SHP77 treated with DMSO at 0.1 percent for 48 hours (cell line): ENCODE results near the gene TP53RK.
"Not testable (repeated sequence)": the region's sequence is repeated elsewhere in the genome, so short reads cannot be mapped to it uniquely, and the experiment has no call there.

ENCODE experiments used
- DNase-seq: peaks from one replicate; lab custom pipeline; 2025; lab: John Stamatoyannopoulos, UW

The TP53RK gene

DNA sequence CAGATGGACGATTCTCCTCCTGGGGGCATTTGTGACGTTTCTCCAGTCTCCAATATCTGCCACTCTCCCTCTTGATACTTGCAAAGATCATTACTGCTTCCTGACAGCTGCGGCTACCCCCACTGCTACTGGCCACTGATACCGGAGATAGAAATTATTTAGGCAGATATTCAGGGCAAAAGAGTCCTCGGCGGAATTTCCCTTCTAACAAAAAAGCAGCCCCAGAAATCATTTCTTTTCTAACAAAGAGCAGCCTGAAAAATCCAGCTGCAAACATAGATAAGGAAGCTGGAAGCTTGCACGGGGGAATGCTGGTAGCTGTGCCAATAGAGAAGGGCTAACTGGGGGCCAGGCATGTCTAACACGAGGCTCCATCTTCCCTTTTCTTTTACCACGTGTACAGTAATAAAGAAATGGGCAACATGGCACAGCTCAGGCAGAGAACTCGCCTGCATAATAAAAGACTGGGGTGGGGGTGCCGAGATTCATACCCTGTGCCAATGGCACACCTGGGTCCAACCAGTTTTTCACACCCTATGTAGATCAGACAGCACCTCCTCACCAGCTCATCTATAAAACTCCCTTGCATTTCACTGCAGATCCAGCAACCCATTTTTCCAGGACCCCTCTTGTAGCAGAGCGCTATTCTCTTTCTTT is 6.1 kb downstream of the TP53RK start:
- no peak for DNase-seq

DNA sequence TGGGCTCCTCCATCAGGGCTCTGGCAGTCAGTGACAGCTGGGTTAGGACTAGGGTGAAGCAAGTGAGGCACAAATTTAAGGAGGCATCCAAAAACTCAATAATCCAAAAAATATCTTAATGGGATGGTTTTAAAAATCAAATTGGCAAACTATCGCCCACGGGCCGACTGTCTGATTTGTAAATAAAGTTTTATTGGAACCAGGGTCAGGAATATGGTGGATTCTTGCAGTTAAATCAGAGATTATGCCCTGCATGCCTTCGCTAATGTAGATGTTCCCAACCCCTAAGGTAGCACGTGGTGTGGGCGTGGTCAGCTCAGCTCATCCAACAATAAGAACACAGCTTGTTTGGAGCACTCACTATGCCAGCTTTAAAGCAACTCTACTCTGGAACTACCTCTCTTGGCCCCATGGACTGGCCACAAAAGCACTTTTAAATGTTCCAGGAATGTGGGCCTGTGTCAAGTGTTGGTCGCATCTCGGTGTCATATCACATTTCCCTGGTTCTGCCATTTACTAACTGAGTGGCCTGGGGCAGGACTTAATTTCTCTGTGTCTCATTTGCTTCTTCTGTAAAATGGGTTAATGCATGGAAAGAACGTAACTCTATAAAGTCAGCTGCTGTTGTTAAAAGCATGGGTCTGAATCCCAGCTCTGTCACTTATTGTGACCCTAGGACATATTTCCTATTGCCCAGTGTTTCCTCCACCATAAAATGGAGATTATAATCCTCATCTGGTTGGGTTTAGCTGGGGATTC is 7.0 kb downstream of the TP53RK start:
- DNase-seq: no peak

DNA sequence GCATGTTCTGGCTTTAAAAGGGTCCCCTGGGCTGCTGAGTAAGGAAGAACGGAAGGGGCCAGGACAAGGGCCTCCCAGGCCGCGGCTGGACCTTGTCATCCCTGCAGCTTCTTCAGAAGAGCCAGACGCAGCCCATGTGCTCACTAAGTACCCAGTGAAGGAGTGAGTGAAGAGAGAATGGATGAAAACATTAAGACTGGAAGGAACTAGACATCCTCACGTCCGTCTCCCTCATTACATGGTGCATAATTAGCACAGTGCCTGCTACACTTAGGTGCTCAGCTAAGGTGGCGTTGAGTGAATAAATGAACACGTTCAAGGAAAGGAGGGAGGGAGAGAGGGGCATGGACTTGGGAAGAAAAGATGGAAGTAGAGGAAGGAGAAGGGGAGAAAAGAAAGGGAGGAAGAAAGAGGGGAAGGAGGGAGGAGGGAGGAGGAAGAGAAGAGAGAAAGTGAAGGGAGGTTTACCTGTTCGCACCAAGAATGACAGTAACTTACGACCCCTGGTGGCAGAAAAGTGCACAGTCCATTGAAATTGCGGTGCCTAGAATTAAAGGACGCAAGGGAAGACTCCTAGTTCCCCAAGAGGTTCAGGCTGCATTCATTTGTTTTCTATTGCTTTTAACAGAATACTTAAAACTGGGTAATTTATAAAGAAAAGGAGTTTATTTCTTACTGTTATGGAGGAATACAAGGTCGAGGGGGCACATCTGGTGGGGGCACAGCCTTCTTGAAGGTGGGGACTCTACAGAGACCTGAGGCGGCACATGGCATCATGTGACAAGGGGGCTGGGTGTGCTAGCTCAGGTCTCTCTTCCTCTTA is 8.0 kb downstream of the TP53RK start:
- peak; percentile 34 for DNase-seq

DNA sequence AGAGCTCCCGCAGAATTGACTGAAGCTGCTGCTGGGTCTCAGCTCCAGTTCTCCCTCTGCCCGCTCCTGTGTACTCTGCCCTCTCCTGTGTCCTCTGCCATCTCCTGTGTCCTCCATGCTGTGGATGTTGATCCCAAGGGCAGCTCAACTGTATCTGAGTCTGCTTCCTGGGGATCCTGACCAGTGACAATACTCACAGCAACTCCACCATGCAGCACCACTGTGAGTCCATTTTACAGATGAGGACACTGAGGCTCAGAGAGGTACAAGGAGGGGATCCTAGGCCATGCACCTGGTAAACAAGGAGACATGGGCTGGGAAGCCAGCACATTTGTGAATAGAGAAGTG is 8.6 kb downstream of the TP53RK start:
- DNase-seq: no peak

DNA sequence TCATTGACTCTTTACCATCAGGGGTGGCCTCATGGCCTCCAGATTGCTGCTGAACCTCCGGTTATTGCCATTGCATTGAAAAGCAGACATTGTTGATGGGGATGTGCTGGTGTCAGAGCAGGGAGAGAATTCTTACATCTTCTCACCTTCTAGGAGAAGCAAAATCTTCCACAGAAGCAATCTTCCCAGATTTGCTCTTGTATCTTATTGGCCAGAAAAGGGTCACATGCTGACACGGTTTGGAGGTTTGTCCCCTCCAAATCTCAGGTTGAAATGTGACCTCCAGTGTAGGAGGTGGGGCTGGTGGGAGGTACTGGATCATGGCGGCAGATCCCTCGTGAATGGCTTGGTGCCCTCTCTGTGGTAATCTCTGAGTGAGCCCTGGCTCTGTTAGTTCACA is 10.7 kb downstream of the TP53RK start:
- no peak for DNase-seq

DNA sequence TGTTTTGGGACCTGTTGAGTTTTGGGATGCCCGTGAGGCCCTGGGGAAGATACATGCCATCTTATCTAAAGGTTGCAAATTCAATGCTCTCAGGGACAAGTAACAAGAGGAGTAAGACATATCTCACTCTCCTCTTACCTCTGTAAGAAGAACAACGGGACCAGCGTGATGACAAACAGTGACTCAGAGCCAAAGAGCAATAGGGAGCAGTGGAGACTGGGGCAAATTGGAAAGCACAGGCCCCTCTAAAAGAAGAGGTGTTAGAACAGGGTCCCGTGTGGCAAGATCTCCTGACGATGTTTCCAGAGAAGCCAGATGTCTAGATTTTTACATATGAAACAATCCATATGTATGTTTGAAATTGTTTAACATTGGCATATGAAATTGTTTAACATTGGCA is 11.6 kb downstream of the TP53RK start:
- no peak for DNase-seq

DNA sequence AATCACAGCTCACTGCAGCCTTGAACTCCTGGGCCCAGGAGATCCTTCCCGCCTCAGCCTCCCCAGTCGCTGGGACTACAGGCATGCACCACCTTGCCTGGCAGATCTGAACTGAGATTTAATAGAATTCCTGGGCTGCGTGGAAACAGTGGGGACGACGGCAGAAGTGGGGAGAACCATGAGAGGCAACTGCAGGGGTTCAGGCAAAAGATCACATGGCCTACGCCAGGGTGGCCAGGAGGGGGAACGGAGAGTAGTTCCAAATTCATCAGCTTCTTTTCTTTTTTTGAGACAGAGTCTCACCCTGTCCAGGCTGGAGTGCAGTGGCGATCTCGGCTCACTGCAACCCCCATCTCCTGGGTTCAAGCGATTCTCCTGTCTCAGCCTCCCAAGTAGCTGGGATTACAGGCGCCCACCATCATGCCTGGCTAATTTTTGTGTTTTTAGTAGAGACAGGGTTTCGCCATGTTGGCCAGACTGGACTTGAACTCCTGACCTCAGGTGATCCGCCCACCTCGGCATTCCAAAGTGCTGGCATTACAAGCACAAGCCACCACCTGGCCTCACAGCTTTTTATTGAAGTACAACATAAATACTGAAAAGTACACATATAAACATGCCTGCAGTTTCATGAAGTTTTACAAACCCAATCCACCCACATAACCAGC is 12.5 kb downstream of the TP53RK start:
- not testable (repeated sequence) for DNase-seq

DNA sequence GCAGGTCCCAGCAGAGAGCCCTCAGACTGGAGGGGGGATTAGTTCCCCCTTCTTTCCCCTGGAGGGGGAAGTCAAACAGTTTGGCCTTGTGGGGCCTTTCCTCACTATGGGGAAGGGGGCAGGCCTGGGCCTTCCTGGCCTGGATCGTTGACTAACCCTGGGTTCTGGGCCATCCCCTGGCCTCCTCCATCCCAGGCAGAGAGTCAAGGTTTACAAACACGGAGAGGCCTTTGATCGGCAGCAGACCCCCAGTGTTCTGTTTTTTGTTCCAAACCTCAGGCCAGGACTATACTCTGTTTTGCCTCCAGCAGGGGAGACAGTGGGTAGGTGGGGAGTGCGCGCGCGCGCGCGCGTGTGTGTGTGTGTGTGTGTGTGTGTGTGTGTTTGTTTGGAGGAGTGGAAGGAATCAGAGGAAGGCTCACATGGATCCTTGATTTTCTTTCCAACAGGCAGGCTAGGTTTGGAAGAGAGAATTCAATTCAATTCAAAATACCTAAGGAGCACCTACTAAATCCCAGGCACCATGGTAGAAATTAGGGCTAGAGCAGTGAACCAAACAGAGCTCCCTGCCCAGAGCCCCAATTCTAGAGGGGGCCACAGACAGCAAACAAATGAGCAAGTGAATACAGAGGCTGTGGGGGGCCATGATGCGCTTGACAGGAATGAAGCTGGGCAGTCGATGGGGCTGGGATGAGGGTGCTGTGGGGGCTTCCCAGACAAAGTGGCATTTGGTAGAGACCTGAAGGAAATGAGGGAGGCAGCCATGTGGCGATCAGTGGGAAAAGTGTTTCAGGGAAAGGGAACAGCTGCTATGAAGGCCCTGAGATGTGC is 14.8 kb downstream of the TP53RK start:
- no peak for DNase-seq

DNA sequence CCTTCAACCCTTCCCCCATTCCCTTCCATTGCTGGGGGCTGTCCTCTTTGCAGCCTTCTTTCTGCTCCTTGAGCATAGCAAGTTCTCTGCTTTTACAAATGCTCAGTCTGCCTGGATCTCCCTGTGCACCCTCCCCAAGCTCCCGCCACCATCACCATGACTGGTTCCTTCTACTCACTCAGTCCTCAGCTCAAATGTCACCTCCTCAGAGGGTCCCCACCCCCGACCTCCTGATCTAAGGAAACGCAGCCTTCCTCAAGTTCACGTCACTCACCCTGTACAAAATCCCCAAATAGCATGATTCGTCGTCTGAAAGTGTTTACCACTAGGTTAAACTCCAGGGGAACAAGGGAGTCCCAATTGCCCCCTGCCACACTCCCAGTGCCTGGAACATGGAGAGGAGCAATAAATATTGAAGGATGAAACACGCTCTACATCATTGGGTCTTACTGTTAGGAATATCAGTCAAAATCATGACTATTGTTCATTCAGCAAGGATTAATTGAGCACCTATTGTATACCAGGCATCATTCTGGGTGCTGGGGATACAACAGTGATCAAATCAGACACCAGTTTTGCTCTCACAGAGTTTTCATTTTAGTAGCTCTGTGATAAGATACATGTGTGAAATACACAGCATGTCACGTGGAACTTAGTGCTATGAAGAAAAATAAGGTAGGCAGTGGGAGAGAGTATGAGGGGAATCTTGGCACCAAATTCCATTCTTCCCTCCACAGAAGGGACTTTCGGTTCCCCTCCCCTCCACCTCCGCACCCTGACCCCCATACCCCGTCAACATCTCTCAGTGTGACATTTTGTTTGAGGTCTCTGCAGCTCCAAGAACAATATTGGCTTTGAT is 15.6 kb downstream of the TP53RK start:
- no peak for DNase-seq

DNA sequence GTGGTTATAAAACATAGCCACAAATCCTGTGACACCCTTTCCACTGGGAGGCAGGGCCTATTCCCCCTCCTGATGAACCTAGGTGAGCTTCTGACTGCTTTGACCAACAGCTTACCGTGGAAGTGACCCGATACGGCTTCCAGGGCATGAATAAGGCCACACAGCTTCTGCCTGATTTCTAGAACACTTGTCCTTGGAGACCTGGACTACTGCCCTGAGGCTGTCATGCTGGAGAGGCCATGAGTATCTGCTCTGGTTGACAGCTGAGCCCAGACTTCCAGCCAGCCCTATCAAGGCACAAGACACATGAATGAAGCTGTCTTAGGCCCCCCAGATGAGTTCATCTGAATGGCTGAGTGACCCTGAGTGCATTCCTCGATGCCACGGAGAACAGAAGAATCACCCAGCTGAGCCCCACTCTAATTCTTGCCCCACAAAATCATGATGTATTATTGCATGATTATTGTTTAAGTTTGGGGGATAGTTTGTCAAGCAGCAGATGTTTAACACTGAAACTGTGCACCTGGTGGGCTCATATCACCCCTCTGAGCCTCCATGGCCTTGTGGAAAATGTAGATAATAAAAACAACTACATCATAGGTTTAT is 16.6 kb downstream of the TP53RK start:
- no peak for DNase-seq

DNA sequence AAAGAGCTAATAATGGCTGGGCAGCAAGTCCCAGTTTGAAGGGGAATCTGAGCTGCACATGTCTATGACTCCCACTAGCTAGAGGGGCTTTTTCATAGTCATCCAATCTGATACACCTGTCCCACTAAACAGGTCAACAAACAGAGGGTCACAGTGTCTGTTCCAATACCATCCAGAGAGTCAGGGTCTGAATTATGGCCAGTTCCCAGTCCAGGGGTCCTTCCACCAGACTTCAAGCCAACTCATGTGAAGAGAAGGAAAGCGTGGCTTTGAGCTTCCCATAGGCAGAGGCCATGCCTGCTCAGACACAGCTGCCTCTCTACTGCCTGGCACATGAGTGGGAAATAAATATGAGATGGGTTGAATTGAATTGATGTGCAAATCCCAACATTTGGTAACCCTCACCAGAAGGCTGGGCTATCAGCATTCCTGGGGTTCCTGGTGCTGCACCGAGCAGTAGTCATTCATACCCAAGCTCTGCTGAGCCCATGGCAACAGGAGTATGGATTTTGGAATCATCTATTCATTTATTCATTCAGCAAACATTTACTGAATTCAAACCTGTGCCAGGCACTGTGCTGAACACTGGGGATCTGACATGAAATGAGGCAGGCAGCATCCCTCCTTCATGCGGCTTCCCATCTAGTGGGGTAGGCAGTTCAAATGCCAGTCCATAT is 17.2 kb downstream of the TP53RK start:
- no peak for DNase-seq

DNA sequence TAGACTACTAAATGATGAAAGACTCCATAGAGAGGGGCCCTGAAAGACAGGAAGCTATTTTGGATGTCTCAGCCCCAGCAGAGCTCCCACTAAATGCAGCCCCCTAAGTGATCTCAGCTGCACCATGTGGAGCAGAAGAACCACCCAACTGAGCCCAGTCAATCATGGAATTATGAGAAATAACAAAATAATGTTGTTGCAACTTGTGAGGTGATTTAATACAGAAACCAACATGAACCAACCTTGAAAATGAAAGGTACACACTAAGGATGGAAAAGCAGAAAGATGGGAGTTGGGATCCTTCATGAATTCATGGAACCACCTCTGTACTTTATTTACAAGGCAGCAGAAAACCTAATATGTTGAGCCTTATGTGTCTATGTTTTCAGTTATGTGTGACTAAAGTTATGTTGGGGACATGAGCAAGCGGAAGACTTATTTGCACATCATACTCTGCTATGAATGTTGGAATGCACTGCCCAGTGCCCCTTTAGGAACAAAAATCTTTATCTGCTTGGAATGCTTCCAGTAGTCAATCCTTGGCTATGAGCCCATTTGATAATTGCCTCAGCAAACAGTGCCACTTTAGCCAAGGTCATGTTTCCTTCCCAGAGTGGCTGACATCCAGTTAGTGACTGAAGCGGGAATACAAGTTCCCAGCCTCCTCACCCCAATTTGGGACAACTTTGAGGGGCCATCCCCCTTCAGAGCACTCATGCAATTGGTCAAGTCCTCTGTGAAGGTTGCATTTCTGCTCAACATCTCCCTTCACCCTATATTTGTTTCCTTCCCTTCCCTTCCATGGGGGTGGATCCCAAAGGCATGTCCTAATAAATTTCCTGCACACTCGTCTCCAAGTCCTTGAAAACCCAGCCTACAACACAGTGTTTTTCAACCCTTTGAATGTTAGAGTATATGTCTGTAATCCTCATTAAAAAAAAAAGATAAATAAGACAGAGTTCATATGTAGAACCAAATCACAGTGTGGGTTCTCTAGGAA is 18.4 kb downstream of the TP53RK start:
- no peak for DNase-seq

DNA sequence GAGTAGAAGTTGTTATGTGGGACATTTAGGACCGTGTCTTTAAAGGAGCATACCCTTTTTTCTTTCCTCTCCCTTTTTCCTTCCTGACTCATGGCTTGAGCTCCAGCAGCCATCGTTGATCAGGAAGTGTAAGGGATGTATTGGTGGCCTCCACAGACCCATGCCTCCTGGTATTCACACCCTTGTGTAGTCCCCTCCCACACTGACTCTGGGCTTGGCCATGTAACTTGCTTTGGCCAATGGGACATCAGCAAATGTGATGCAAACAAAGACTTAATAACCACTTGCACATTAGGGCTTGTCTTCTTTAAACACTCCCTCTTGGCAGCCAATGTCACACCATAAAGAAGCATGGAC is 19.0 kb downstream of the TP53RK start:
- no peak for DNase-seq

DNA sequence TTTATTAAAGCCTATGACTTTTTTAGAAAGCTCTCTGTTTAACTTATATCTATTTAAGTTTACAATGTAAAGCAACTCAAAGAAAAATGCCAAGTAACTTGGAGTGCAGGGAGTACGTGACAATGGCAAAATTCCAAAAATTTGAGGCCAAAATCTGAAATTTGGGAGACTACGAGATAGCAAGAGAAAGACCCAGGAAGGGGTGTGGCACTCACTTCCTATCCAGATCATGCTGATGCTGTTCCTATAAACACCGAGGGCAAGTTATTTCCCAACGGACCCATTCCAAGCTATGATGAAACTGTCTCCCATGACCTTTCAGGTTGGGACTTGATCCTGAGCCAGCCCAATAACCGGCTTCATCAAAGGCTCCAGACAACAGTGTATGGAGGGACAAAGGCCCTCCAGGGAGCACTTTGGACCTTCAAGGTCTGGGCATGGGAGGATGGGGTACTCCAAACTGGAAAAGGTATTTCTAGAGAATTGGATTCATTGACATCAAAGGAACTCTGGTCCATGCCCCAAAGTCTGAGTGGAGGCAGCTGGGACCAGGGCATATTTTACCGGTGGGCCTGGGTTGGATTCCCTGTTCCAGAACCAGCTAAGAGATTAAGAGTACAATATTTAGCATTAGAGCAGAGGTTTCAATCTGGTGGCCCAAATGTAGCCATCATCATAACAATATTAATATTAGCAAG is 22.3 kb downstream of the TP53RK start:
- DNase-seq: no peak

DNA sequence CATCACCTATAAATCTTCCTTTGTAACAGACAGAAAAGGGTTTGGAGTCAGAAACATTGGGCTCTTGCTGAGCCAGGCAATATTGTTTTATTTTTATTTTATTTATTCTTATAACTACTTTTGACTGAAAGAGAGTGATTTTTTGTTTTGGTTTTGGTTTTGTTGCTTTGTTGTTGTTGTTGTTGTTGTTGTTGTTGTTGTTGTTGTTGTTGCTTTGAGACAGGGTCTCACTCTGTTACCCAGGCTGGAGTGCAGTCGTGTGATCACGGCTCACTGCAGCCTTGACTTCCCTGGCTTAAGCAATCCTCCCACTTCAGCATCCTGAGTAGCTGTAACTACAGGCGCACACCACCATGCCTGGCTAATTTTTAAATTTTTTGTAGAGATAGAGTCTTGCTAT is 22.9 kb downstream of the TP53RK start:
- no peak for DNase-seq

DNA sequence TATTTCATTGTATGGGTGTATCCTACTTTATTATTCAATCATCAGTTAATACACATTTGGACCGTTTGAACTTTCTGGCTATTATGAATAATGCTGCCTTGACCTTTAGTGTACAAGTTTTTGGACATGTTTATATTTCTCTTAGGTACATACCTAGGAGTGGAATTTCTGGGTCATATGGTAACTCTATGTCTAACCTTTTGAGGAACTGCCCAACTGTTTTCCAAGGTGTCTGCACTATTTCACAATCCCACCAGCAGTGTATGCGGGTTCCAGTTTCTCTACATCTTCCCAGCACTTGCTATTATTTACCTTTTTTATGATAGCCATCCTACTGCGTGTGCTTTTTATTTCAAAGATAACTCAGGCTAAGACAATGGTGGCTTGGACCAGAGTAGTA is 23.6 kb downstream of the TP53RK start:
- DNase-seq: no peak

DNA sequence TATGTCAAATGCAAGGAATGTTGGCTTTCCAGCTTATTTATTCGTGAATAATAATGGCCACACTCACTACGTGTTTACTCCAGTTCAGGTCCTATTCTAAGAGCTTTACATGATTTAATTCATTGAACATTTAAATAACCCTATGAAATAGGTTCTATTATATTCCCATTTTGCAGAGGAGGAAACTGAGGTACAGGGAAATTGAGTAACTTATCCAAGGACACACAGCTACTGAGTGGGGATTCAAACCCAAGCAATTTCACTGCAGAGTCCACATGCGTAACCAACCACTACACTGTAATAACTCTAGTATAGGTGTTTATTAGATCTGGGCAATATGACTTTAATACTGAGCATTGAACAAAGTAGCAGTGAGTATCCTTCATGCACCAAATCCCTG is 25.7 kb downstream of the TP53RK start:
- DNase-seq: no peak

DNA sequence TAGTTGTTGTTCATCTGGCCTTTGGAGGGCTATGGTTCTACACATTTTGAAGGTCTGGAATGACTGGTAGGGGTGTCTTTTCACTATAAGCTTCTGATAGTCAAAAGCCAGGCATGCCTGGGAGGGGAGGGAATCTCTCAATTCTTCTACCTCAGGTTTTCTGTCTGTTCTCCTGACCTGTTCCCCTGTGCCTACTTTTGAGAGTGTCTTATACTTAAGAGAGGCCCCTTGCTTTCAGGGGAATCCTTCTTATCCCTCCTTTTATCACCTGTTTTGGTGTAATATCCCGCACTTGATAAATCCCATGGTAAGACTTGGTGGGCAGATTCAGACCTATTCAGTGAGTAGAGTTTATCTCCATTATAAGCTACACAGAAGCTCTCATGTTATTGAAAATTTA is 27.6 kb downstream of the TP53RK start:
- DNase-seq: no peak
